NCI-H2029 (cell line): ENCODE data around the gene SERPINB5.

Experiments
- DNase-seq: peaks from one replicate; lab custom pipeline; 2025; lab: John Stamatoyannopoulos, UW

SERPINB5 gene

GRCh38 chr18:63528863-63529492, 52.2 kb downstream of the SERPINB5 start:
- peak; percentile 1 for DNase-seq

GRCh38 chr18:63532471-63532870, 55.7 kb downstream of the SERPINB5 start:
- no peak for DNase-seq

- no peak for DNase-seq
Measured at GRCh38 chr18:63534615-63535014, 57.9 kb downstream of the SERPINB5 start.

- DNase-seq = no peak
Measured at GRCh38 chr18:63539904-63540510, 63.2 kb downstream of the SERPINB5 start.

- no peak for DNase-seq
Measured at GRCh38 chr18:63542069-63542468, 65.3 kb downstream of the SERPINB5 start, which contains the start of gene SERPINB12. TSS of gene SERPINB12 (plus strand) at chr18:63542369. CDS start at chr18:63556160, 13,791 bp downstream.

- DNase-seq = no peak
Measured at GRCh38 chr18:63544017-63544416, 67.3 kb downstream of the SERPINB5 start.

- DNase-seq = no peak
Measured at GRCh38 chr18:63545000-63545399, 68.2 kb downstream of the SERPINB5 start.

- DNase-seq = no peak
Measured at GRCh38 chr18:63550068-63550467, 73.3 kb downstream of the SERPINB5 start.

- DNase-seq = no peak
Measured at GRCh38 chr18:63551769-63552168, 75.0 kb downstream of the SERPINB5 start.

- no peak for DNase-seq
Measured at GRCh38 chr18:63552581-63552980, 75.8 kb downstream of the SERPINB5 start.

- DNase-seq = no peak
Measured at GRCh38 chr18:63553081-63553480, 76.3 kb downstream of the SERPINB5 start.
